ENCODE measurements around the gene JARID2.
"Not testable (repeated sequence)": the region's sequence is repeated elsewhere in the genome, so short reads cannot be mapped to it uniquely, and the experiment has no call there.

The JARID2 gene

DNA sequence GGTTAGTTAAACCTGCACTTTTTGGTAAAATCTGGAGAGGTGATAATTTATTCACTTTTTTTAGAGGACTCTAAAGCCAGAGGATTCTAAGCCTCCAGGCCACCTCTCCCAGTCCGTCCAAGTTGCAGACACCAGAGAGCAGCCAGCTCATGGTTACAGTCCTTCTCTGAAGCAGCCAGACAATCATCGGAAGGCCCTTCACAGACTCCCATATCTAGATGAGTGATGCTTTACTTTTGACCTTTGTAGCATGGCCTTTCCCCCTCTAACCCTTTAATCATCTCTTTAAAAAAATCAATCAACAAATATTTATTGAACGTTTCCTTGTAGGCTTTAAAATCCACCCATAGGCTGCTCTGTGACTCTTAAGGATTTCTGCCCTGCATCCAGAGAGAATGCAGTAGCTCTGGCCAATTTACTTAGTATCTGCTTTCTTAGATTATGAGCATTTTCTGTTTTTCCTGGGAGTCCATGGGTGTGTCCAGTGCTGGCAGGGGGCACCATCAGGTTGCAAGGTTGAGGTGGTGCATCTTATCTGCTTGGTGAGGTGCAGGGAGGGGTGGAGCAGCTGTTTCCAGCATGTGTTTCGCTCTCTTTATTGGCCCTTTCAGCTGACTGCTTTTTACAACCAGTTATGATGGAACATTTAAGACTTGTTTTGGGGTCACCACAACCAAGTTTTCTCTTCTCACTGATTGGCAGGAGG, 58.6 kb downstream of the JARID2 start:
- no peak for DNase-seq (ENCODE audit: extremely low spot score, insufficient read length, low read depth)
- FAIRE-seq = no peak

GRCh38 chr6:15305496-15305895, 59.6 kb downstream of the JARID2 start:
- no peak for DNase-seq (ENCODE audit: extremely low spot score, insufficient read length, low read depth)
- peak; percentile 80 for FAIRE-seq

GRCh38 chr6:15305909-15306308, 60.0 kb downstream of the JARID2 start:
- no peak for DNase-seq (ENCODE audit: extremely low spot score, insufficient read length, low read depth)
- FAIRE-seq = no peak

DNA sequence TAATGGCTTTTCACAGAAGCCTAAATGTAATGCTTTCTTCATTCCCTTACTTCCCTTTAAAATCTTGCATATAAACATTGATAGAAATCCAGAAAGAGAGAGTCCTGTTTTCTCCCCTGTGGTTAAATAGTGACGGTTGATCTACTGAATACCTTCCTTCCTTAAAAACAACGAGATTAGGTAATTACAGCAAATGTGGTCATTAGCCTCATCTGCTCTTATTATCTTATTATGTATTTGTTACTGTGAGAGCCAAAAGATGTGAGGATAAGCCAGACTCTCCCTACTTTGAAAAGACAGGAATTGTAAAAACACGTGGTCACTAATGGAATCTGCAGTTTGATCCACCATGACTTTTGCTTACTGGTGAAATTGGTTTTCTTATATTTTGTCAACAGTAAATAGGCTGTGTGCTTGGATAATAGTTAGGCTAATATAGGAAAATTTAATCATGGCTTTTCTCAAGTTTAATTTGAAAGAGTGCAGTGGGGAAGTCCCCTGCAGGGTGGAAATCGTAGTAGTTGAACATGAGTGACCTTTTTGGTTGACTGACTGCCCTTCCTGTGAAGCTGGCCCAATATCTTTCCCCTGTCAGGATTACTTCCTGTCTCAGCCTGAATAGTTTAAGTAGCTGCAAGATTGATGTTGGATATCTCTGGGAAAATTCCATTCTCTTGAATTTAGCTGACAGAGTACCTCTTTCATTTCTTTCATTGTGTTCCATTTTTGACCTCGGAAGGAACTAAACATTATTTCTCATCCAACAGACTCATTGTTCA, 62.8 kb downstream of the JARID2 start:
- DNase-seq (ENCODE audit: extremely low spot score, insufficient read length, low read depth) (no peak), FAIRE-seq (peak; percentile 80)

GRCh38 chr6:15309611-15310283, 63.9 kb downstream of the JARID2 start:
- FAIRE-seq (no peak), DNase-seq (ENCODE audit: extremely low spot score, insufficient read length, low read depth) (no peak)

DNA sequence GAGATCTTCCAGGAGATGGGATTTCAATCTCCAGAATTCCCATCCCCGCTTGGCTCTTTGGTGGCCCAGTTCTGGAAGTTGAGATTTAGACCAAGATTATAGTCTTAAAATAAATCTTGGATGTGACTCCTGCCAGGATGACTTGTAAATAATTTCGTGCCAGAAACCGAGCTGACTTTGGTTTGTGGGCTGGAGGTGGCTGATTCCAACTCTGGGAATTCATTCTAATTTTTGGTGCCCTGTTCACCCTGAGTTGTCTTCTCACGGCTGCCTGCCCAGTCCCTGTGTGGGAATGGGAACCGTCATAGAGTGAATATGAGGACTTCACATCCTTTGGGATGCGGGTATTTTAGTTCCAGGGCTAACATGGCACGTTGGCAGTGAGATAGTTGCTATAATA, 64.8 kb downstream of the JARID2 start:
- no peak for FAIRE-seq
- DNase-seq (ENCODE audit: extremely low spot score, insufficient read length, low read depth) = no peak

GRCh38 chr6:15312500-15312899, 66.6 kb downstream of the JARID2 start:
- peak; percentile 78 for FAIRE-seq
- DNase-seq (ENCODE audit: extremely low spot score, insufficient read length, low read depth) = no peak

GRCh38 chr6:15313367-15313766, 67.5 kb downstream of the JARID2 start:
- FAIRE-seq = peak; percentile 66
- no peak for DNase-seq (ENCODE audit: extremely low spot score, insufficient read length, low read depth)

DNA sequence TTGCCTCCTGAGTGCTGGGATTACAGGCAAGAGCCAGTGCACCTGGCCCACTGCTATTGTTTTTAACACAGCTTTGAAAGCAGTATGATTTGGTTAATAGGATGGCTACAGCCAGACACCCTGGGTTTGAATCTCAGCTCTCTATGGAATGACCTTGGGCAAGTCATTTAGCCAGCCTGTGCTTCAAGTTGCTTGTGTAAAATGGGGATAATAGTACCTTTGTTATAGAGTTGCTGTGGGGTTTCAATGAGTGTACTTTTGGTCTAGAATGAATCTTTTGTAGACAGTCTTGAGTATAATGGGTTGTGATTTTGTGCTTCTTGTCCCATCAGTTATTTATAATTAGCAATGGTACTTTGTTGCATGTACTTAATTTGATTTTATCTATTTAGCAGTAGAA, 70.9 kb downstream of the JARID2 start:
- DNase-seq (ENCODE audit: extremely low spot score, insufficient read length, low read depth) = no peak
- no peak for FAIRE-seq

- FAIRE-seq (peak; percentile 31), DNase-seq (ENCODE audit: extremely low spot score, insufficient read length, low read depth) (no peak)
These were observed 71.4 kb downstream of the JARID2 start for GRCh38 chr6:15317251-15317650.

GRCh38 chr6:15317934-15318902, 72.3 kb downstream of the JARID2 start:
- no peak for DNase-seq (ENCODE audit: extremely low spot score, insufficient read length, low read depth)
- no peak for FAIRE-seq

DNA sequence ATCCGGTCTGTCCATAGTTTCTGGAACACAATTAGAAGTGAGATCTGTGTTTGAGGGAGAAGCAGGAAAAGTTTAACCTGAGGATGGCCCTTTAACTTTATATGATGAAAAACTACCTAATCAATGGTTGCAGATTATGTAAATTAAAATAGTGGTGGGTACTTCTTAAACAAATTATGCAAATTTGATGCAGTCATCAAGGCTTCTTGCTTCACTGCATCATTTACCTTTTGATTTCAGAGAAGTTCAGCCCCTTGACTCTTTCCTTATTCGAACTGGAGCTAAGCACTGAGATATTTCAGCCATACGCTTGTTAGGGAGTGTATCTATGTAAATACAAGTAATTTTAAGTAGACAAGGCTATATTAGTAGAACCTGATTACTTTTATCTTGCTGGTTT, 73.8 kb downstream of the JARID2 start:
- no peak for DNase-seq (ENCODE audit: extremely low spot score, insufficient read length, low read depth)
- FAIRE-seq = no peak

GRCh38 chr6:15320693-15321092, 74.8 kb downstream of the JARID2 start:
- FAIRE-seq = no peak
- no peak for DNase-seq (ENCODE audit: extremely low spot score, insufficient read length, low read depth)

GRCh38 chr6:15322184-15322583, 76.3 kb downstream of the JARID2 start:
- FAIRE-seq (no peak), DNase-seq (ENCODE audit: extremely low spot score, insufficient read length, low read depth) (no peak)

DNA sequence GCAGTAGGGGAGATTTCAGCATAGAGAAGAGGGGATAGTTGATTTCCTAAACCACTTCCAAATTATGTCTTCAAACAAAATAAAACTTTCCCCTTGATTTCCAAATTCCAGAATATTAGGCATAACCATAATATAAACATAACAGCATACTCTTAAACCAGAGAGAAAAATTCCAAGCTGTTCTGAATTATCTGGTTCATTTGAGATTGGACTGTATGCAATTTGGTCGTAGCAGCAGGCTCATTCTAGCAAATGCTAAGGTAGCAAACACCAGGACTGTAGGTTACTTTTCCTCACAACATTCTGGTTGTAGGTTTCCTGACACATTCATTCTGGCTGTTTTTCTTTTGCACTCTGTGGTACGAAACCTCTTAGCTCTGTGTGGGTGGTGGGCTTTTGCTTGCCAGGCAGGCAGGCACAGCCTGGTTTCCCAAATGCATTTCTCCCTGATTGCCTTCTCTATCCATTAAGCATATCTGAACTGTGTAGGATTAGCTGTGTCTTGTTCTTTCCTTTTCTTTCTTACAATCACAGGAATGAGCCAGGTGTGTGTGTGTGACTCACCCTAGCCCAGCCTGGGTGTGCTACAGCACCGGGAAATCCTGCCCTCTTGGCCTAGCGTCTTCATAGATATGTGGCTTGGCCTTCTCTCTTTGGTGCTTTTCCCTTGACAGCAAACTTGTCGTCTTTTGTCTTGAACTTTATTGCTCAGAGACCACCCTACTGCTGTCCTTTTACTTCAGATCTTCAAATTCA, 77.1 kb downstream of the JARID2 start:
- no peak for FAIRE-seq
- no peak for DNase-seq (ENCODE audit: extremely low spot score, insufficient read length, low read depth)

DNA sequence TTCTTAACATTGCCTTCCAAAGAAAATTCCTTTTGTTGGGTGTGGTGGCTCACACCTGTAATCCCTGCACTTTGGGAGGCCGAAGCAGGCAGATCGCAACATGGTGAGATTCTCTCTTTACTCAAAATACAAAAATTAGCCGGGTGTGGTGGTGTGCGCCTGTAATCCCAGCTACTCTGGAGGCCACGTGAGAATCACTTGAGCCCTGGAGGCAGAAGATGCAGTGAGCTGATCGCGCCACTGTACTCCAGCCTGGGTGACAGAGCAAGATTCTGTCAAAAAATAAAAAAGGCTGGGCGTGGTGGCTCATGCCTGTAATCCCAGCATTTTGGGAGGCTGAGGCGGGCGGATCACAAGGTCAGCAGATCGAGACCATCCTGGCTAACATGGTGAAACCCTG, 77.7 kb downstream of the JARID2 start:
- DNase-seq (ENCODE audit: extremely low spot score, insufficient read length, low read depth); FAIRE-seq: not testable (repeated sequence)

DNA sequence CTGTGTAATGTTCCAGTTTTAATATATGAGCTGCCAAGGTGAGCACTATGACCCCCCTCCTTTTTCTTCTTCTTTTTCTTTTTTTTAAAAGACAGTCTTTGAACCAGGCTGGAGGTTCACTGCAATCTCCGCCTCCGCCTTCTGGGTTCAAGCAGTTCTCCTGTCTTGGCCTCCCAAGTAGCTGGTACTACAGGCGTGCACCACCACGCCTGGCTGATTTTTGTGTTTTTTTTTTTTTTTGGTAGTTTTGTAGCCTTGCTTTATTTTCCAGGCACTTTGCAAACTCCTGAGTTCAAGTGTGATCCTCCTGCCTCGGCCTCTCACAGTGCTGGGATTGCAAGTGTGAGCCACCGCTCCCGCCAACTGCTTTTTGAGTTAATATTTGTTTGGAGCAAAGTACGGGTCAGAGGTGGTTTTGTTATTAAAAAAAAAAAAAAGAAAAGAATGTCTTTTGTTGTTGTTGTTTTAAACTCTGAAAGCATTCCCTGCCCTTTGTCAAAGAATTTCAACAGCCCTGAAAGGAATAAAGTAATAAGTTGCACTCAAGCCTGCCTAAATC, 78.6 kb downstream of the JARID2 start:
- no peak for DNase-seq (ENCODE audit: extremely low spot score, insufficient read length, low read depth)
- FAIRE-seq = no peak

GRCh38 chr6:15325540-15325955, 79.7 kb downstream of the JARID2 start:
- FAIRE-seq = peak; percentile 42
- no peak for DNase-seq (ENCODE audit: extremely low spot score, insufficient read length, low read depth)

DNA sequence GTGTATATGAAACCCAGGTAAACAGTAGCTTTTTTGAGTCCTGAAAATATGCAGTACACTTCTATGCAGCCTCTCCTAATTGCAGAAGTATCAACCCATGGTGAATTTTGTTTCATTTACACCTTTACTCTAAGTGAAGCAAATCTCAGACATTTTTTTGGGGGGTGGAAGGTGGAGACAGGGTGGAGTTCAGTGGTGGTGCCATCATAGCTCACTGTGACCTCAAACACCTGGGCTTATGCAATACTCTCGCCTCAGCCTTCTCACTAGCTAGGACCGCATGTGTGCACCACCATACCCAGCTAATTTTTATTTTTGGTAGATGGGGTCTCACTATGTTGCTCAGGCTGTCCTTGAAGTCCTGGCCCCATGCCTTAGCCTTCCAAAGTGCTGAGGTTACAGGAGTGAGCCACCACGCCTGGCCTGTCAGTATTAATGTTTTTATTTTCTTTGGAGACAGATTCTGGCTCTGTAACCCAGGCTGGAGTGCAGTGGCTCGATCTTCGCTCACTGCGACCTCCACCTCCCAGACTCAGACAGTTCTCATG, 80.3 kb downstream of the JARID2 start:
- peak; percentile 18 for FAIRE-seq
- DNase-seq (ENCODE audit: extremely low spot score, insufficient read length, low read depth) = no peak

Data from GM18507 (cell line).